ENCODE measurements around the gene ALK. TPM values are rescaled to one million over a fixed set of nuclear protein-coding genes. Genes with fewer than 3 reads are reported as not detected.

The ALK gene
- total and polyA plus RNA-seq, 2 donors (not counting 1 experiment from before 2014, with no cell fraction given): not detected

DNA sequence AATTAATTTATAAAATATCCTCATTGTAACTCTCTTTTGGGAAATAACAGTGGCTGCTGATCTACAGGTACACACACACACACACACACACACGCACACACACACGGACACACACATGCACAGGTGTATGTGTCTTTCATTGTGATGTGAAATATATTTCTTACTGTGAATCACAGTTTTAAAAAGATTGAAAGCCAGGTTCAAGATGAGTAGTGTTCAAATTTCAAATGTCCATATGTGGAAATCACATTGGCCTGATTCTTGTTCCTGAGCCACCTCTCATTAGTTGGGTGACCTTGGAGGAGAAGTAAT lies 372.4 kb downstream of the ALK start:
- peaks cover 7% of the 10 kb centered on the region for H3K27me3 Mint-ChIP-seq
- no CpG with 5 or more reads among the region's 2 CpGs for WGBS (ENCODE audit: insufficient coverage)
- intact Hi-C loops (cut with micrococcal nuclease): no loop called here

DNA sequence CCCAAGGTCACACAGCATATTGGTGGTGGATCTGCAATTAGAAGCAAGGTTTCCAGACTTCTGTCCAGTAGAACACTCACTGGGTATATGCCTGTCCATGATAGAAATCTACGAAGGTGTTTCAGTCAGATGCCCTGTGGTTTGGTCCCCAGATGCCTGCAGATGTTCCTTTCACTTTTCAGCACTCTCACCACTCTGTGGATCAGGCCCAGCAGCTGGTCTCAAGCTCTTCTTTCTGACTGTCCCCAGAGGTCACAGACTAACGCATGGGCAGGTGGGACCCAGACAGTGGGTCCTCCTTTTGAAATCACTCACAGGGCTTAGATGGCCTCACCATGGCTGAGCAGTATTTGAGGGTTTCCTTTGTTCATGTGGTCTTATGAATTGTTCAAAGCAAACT lies 376.5 kb downstream of the ALK start:
- 69% methylated on average over 1 of the region's 2 CpGs for WGBS (ENCODE audit: insufficient coverage)
- ChIA-PET CTCF (no interaction called here), POLR2A (no interaction called here)
- Histone ChIP-seq H3K79me2 (ENCODE audit: control insufficient read depth, insufficient read depth, low read length) (no peaks in the 10 kb centered on the region), H3K4me1 (ENCODE audit: control insufficient read depth in 2 of 2, insufficient read depth in 2 of 2, low read length in 2 of 2) (no peaks in the 10 kb centered on the region), H4K20me1 (ENCODE audit: control insufficient read depth, insufficient read depth, low read length, poor library complexity, severe bottlenecking) (no peaks in the 10 kb centered on the region), H3K4me2 (replicated peaks; ENCODE audit: low read depth, low read length, poor library complexity, severe bottlenecking) (no peak overlapping the region), H2AFZ (ENCODE audit: insufficient read depth, low read depth, low read length, poor library complexity, severe bottlenecking) (no peak overlapping the region), H3K9ac (ENCODE audit: low read length) (no peak overlapping the region), H3K27me3 (replicated peaks in 1 of 4; ENCODE audit: control extremely low read depth in 1 of 4, control insufficient read depth in 3 of 4, insufficient read depth in 4 of 4, low read length in 3 of 4) (no peaks in the 10 kb centered on the region), H3K27ac (ENCODE audit: low read length in 2 of 2) (no peak overlapping the region), H3K36me3 (replicated peaks in 1 of 2; ENCODE audit: control extremely low read depth in 1 of 2, control insufficient read depth in 1 of 2, extremely low read depth in 1 of 2, insufficient read depth in 2 of 2, low read length in 1 of 2) (no peaks in the 10 kb centered on the region), H3K4me3 (ENCODE audit: control extremely low read depth in 1 of 5, extremely low read depth in 1 of 5, insufficient read depth in 1 of 5, low read depth in 2 of 5, low read length in 4 of 5) (no peak overlapping the region), H3K9me3 (ENCODE audit: control extremely low read depth in 1 of 3, control insufficient read depth in 2 of 3, insufficient read depth in 1 of 3, low read length in 2 of 3) (no peaks in the 10 kb centered on the region)
- ATAC-seq (ENCODE audit: low read depth): no peak
- DNase-seq: no peak
- no peak for TF ChIP-seq EZH2 (IDR thresholded peaks at IDR 0.05; ENCODE audit: borderline replicate concordance, insufficient read depth, low read depth, low read length, poor library complexity, severe bottlenecking)
- TF ChIP-seq, protein P1, sequence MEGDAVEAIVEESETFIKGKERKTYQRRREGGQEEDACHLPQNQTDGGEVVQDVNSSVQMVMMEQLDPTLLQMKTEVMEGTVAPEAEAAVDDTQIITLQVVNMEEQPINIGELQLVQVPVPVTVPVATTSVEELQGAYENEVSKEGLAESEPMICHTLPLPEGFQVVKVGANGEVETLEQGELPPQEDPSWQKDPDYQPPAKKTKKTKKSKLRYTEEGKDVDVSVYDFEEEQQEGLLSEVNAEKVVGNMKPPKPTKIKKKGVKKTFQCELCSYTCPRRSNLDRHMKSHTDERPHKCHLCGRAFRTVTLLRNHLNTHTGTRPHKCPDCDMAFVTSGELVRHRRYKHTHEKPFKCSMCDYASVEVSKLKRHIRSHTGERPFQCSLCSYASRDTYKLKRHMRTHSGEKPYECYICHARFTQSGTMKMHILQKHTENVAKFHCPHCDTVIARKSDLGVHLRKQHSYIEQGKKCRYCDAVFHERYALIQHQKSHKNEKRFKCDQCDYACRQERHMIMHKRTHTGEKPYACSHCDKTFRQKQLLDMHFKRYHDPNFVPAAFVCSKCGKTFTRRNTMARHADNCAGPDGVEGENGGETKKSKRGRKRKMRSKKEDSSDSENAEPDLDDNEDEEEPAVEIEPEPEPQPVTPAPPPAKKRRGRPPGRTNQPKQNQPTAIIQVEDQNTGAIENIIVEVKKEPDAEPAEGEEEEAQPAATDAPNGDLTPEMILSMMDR (IDR thresholded peaks at IDR 0.05): no peak
- H3K27ac Mint-ChIP-seq: no peak overlapping the region
- H3K27me3 Mint-ChIP-seq: peaks cover 11% of the 10 kb centered on the region
- no peaks in the 10 kb centered on the region for H3K4me1 Mint-ChIP-seq
- intact Hi-C loops (cut with micrococcal nuclease): no loop called here
- no peaks in the 10 kb centered on the region for H3K9me3 Mint-ChIP-seq (ENCODE audit: insufficient read depth)
- no peak overlapping the region for H3K4me3 Mint-ChIP-seq

More for the DNA sequence above, 372.4 kb downstream of the ALK start:
- H3K27me3 ChIP-seq (replicated peaks in 1 of 4; ENCODE audit: control extremely low read depth in 1 of 4, control insufficient read depth in 3 of 4, insufficient read depth in 4 of 4, low read length in 3 of 4): no peaks in the 10 kb centered on the region
- no peaks in the 10 kb centered on the region for H3K36me3 ChIP-seq (replicated peaks in 1 of 2; ENCODE audit: control extremely low read depth in 1 of 2, control insufficient read depth in 1 of 2, extremely low read depth in 1 of 2, insufficient read depth in 2 of 2, low read length in 1 of 2)
- no peaks in the 10 kb centered on the region for H3K79me2 ChIP-seq (ENCODE audit: control insufficient read depth, insufficient read depth, low read length)
- no peaks in the 10 kb centered on the region for H3K4me1 ChIP-seq (ENCODE audit: control insufficient read depth in 2 of 2, insufficient read depth in 2 of 2, low read length in 2 of 2)
- Mint-ChIP-seq H3K4me3 (no peak overlapping the region), H3K9me3 (ENCODE audit: insufficient read depth) (no peaks in the 10 kb centered on the region), H3K4me1 (no peaks in the 10 kb centered on the region), H3K27ac (no peak overlapping the region)
- no peak overlapping the region for H3K9ac ChIP-seq (ENCODE audit: low read length)
- no peaks in the 10 kb centered on the region for H3K9me3 ChIP-seq (ENCODE audit: control extremely low read depth in 1 of 3, control insufficient read depth in 2 of 3, insufficient read depth in 1 of 3, low read length in 2 of 3)
- no peak overlapping the region for H3K27ac ChIP-seq (ENCODE audit: low read length in 2 of 2)
- ChIA-PET CTCF (no interaction called here), POLR2A (no interaction called here)
- DNase-seq: no peak
- H3K4me3 ChIP-seq (ENCODE audit: control extremely low read depth in 1 of 5, extremely low read depth in 1 of 5, insufficient read depth in 1 of 5, low read depth in 2 of 5, low read length in 4 of 5): no peak overlapping the region
- no peak overlapping the region for H3K4me2 ChIP-seq (replicated peaks; ENCODE audit: low read depth, low read length, poor library complexity, severe bottlenecking)
- no peak overlapping the region for H2AFZ ChIP-seq (ENCODE audit: insufficient read depth, low read depth, low read length, poor library complexity, severe bottlenecking)
- ATAC-seq (ENCODE audit: low read depth): no peak
- TF ChIP-seq EZH2 (IDR thresholded peaks at IDR 0.05; ENCODE audit: borderline replicate concordance, insufficient read depth, low read depth, low read length, poor library complexity, severe bottlenecking): no peak
- TF ChIP-seq, protein P1 (IDR thresholded peaks at IDR 0.05): no peak
- H4K20me1 ChIP-seq (ENCODE audit: control insufficient read depth, insufficient read depth, low read length, poor library complexity, severe bottlenecking): no peaks in the 10 kb centered on the region
